ENCODE measurements around the gene USP9X. TPM values are rescaled to one million over a fixed set of nuclear protein-coding genes. Genes with fewer than 3 reads are reported as not detected.
"Not testable (repeated sequence)": the region's sequence is repeated elsewhere in the genome, so short reads cannot be mapped to it uniquely, and the experiment has no call there.

Gene USP9X
- total and polyA plus RNA-seq, 4 experiments from 2014 or later = 12.9 to 78.2 (median 53.4) TPM

GRCh38 chrX:41095908-41096307 lies 10.7 kb downstream of the USP9X start:
- peak overlapping the region in 7 of 8 donors; percentile 15 to 69 (median 32) for H3K4me3 Mint-ChIP-seq
- ChIA-PET POLR2A (ENCODE audit: partially characterized antibody) (interaction anchor here (1.6 to 2.9 kb wide), 2 partner anchors 10 to 19 kb away, joined by 3 to 17 read pairs; partner anchors contain the start of gene USP9X), CTCF (ENCODE audit: partially characterized antibody) (interaction anchor here (0.6 to 1.4 kb wide), 2 partner anchors 19 to 1504 kb away, joined by 3 to 6 read pairs; no protein-coding TSS in a partner anchor)
- Histone ChIP-seq H3K9me3 (ENCODE audit: control insufficient read depth in 1 of 2, low read length in 2 of 2) (no peaks in the 10 kb centered on the region), H3K4me1 (ENCODE audit: insufficient read depth, low read length) (peaks cover 82% of the 10 kb centered on the region), H3K27ac (ENCODE audit: low read depth, low read length) (no peak overlapping the region), H3K36me3 (ENCODE audit: insufficient read depth, low read length) (no peaks in the 10 kb centered on the region), H3K27me3 (ENCODE audit: insufficient read depth, low read length) (no peaks in the 10 kb centered on the region), H3K4me3 (ENCODE audit: low read length in 2 of 2) (no peak overlapping the region)
- peak overlapping the region in 3 of 7 donors; percentile 5 to 60 (median 24) for H3K27ac Mint-ChIP-seq
- intact Hi-C loops (cut with micrococcal nuclease) = no loop called here
- no peak for DNase-seq
- no peaks in the 10 kb centered on the region for H3K9me3 Mint-ChIP-seq
- H3K27me3 Mint-ChIP-seq = no peaks in the 10 kb centered on the region
- H3K36me3 Mint-ChIP-seq = peaks cover 0 to 11% of the 10 kb centered on the region in 2 donors
- H3K4me1 Mint-ChIP-seq = peaks cover 52 to 95% (median 78%) of the 10 kb centered on the region in 4 donors

GRCh38 chrX:41096339-41096955 lies 11.2 kb downstream of the USP9X start:
- H3K4me1 ChIP-seq (ENCODE audit: insufficient read depth, low read length) = peaks cover 76% of the 10 kb centered on the region
- Mint-ChIP-seq H3K4me1 (peaks cover 49 to 93% (median 73%) of the 10 kb centered on the region in 4 donors), H3K4me3 (peak overlapping the region in 7 of 8 donors; percentile 13 to 69 (median 51)), H3K27ac (peak overlapping the region in 4 of 7 donors; percentile 13 to 64 (median 40)), H3K36me3 (peaks cover 0 to 11% of the 10 kb centered on the region in 2 donors), H3K27me3 (no peaks in the 10 kb centered on the region), H3K9me3 (no peaks in the 10 kb centered on the region)
- no peak overlapping the region for H3K27ac ChIP-seq (ENCODE audit: low read depth, low read length)
- ChIA-PET CTCF (ENCODE audit: partially characterized antibody) (interaction anchor here (1.4 kb wide), 1 partner anchor 19 kb away, joined by 6 read pairs; no protein-coding TSS in a partner anchor), POLR2A (ENCODE audit: partially characterized antibody) (interaction anchor here (1.6 to 2.9 kb wide), 2 partner anchors 11 to 19 kb away, joined by 3 to 17 read pairs; partner anchors contain the start of gene USP9X)
- H3K4me3 ChIP-seq (ENCODE audit: low read length in 2 of 2) = no peak overlapping the region
- H3K36me3 ChIP-seq (ENCODE audit: insufficient read depth, low read length) = no peaks in the 10 kb centered on the region
- intact Hi-C loops (cut with micrococcal nuclease) = no loop called here
- H3K9me3 ChIP-seq (ENCODE audit: control insufficient read depth in 1 of 2, low read length in 2 of 2) = no peaks in the 10 kb centered on the region
- no peaks in the 10 kb centered on the region for H3K27me3 ChIP-seq (ENCODE audit: insufficient read depth, low read length)
- DNase-seq = no peak

DNA sequence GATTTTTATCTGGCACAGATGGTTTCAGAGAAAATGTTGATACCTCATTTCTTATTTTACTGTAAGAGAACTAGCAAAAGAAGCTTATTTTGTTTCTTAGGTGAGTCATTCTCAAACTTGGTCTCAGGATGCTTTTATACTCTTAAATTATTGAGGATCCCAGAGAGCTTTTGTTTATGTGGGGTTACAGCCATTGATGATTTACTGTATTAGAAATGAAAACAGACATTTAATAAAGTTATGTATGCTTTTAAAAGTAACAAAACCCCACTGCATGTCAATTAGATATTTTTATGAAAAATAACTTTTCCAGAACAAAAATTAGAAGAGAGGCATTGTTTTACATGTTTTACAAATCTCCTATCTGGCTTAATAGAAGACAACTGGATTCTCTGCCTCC lies 12.1 kb downstream of the USP9X start:
- H3K4me1 Mint-ChIP-seq = peaks cover 45 to 88% (median 71%) of the 10 kb centered on the region in 4 donors
- ChIA-PET POLR2A (ENCODE audit: partially characterized antibody) (interaction anchor here (2.9 kb wide), 1 partner anchor 12 kb away, joined by 17 read pairs; the partner anchor contains the start of gene USP9X), CTCF (ENCODE audit: partially characterized antibody) (no interaction called here)
- H3K36me3 Mint-ChIP-seq = peaks cover 0 to 13% of the 10 kb centered on the region in 2 donors
- Histone ChIP-seq H3K27ac (ENCODE audit: low read depth, low read length) (no peak overlapping the region), H3K4me1 (ENCODE audit: insufficient read depth, low read length) (peaks cover 67% of the 10 kb centered on the region), H3K4me3 (ENCODE audit: low read length in 2 of 2) (no peak overlapping the region), H3K9me3 (ENCODE audit: control insufficient read depth in 1 of 2, low read length in 2 of 2) (no peaks in the 10 kb centered on the region), H3K27me3 (ENCODE audit: insufficient read depth, low read length) (no peaks in the 10 kb centered on the region), H3K36me3 (ENCODE audit: insufficient read depth, low read length) (no peaks in the 10 kb centered on the region)
- H3K4me3 Mint-ChIP-seq = peak overlapping the region in 4 of 8 donors; percentile 21 to 67 (median 62)
- intact Hi-C loops (cut with micrococcal nuclease) = no loop called here
- DNase-seq = no peak
- no peaks in the 10 kb centered on the region for H3K27me3 Mint-ChIP-seq
- peak overlapping the region in 2 of 7 donors; percentile 11 to 55 for H3K27ac Mint-ChIP-seq
- no peaks in the 10 kb centered on the region for H3K9me3 Mint-ChIP-seq

DNA sequence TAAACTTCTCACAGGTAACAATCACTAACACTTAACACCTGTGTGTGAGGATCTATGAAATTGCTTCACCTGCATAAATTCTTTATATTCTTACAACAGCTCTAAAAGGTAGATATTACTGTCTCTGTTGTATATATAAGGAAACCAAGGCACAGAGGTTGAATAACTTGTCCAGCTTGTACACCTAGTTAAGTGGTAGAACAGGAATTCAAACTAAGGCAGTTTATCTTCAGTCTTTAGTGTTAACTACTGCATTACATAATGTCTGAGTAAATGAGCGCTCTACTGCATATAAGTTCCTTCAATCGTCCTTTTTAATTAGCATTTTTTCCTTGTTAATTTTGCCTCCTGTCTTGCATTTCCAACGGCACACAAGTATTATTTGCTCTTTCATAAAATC lies 15.0 kb downstream of the USP9X start:
- peak overlapping the region in 1 of 7 donors; percentile 64 for H3K27ac Mint-ChIP-seq
- H3K27me3 Mint-ChIP-seq = no peaks in the 10 kb centered on the region
- no peak for DNase-seq
- Histone ChIP-seq H3K27ac (ENCODE audit: low read depth, low read length) (no peak overlapping the region), H3K4me3 (ENCODE audit: low read length in 2 of 2) (no peak overlapping the region), H3K36me3 (ENCODE audit: insufficient read depth, low read length) (no peaks in the 10 kb centered on the region), H3K9me3 (ENCODE audit: control insufficient read depth in 1 of 2, low read length in 2 of 2) (no peaks in the 10 kb centered on the region), H3K4me1 (ENCODE audit: insufficient read depth, low read length) (peaks cover 61% of the 10 kb centered on the region), H3K27me3 (ENCODE audit: insufficient read depth, low read length) (no peaks in the 10 kb centered on the region)
- ChIA-PET POLR2A (ENCODE audit: partially characterized antibody) (interaction anchor here (0.6 kb wide), 1 partner anchor 17 kb away, joined by 3 read pairs; no protein-coding TSS in a partner anchor), CTCF (ENCODE audit: partially characterized antibody) (interaction anchor here (0.8 to 1.8 kb wide), 2 partner anchors 14 to 222 kb away, joined by 3 to 6 read pairs; no protein-coding TSS in a partner anchor)
- H3K4me3 Mint-ChIP-seq = peak overlapping the region in 3 of 8 donors; percentile 3 to 22 (median 12)
- intact Hi-C loops (cut with micrococcal nuclease) = no loop called here
- peaks cover 0 to 4% of the 10 kb centered on the region in 2 donors for H3K36me3 Mint-ChIP-seq
- no peaks in the 10 kb centered on the region for H3K9me3 Mint-ChIP-seq
- peaks cover 40 to 80% (median 62%) of the 10 kb centered on the region in 4 donors for H3K4me1 Mint-ChIP-seq

DNA sequence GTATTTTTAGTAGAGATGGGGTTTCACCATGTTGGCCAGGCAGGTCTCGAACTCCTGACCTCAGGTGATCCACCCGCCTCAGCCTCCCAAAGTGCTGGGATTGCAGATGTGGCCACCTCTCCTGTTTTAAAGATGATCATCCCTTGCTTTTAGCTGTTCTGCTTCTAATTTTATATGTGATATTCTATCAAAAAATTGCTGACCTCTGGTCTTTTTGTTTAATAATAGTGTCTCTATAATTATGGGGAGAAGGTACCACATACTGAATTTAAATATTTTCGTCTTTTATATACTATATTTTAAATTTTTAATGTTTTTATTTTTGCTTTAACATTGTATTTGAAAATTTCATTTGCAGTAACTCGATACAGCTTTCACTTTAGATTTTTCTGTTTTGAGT lies 15.6 kb downstream of the USP9X start:
- Mint-ChIP-seq H3K36me3 (peaks cover 0 to 2% of the 10 kb centered on the region in 2 donors), H3K27me3 (no peaks in the 10 kb centered on the region), H3K4me3 (no peak overlapping the region), H3K9me3 (no peaks in the 10 kb centered on the region), H3K4me1 (peaks cover 39 to 80% (median 62%) of the 10 kb centered on the region in 4 donors), H3K27ac (no peak overlapping the region)
- Histone ChIP-seq H3K4me1 (ENCODE audit: insufficient read depth, low read length) (peaks cover 59% of the 10 kb centered on the region), H3K36me3 (ENCODE audit: insufficient read depth, low read length) (no peaks in the 10 kb centered on the region), H3K9me3 (ENCODE audit: control insufficient read depth in 1 of 2, low read length in 2 of 2) (no peaks in the 10 kb centered on the region), H3K27ac (ENCODE audit: low read depth, low read length) (no peak overlapping the region), H3K27me3 (ENCODE audit: insufficient read depth, low read length) (no peaks in the 10 kb centered on the region), H3K4me3 (ENCODE audit: low read length in 2 of 2) (no peak overlapping the region)
- ChIA-PET CTCF (ENCODE audit: partially characterized antibody) (interaction anchor here (0.8 to 1.8 kb wide), 2 partner anchors 14 to 223 kb away, joined by 3 to 6 read pairs; no protein-coding TSS in a partner anchor), POLR2A (ENCODE audit: partially characterized antibody) (interaction anchor here (0.6 kb wide), 1 partner anchor 18 kb away, joined by 3 read pairs; no protein-coding TSS in a partner anchor)
- intact Hi-C loops (cut with micrococcal nuclease) = no loop called here
- no peak for DNase-seq

DNA sequence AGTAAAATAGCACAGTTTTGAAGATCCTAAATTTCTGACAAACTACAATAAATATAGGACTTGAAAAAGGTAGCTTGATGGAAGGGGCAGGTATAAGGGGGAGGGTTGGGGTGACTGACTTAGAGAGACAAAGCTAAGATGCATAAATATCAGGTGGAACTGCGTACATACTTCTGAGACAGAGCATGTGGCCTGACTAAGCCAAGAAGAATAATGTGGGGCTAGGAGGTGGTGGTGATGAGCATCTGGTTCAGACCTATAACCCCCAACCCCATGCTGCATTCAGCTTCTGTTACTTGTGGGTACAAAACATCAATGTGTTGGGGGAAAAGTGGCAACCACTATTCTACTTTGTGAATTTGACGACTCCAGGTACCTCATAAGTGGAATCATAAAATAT lies 19.8 kb downstream of the USP9X start:
- DNase-seq = no peak
- H3K27ac ChIP-seq (ENCODE audit: low read depth, low read length) = no peak overlapping the region
- Mint-ChIP-seq H3K36me3 (peaks cover 6 to 8% of the 10 kb centered on the region in 2 donors), H3K27ac (peak overlapping the region in 4 of 7 donors; percentile 22 to 65 (median 34)), H3K9me3 (peaks cover 0 to 6% (median 0%) of the 10 kb centered on the region in 8 donors), H3K4me1 (peaks cover 43 to 71% (median 57%) of the 10 kb centered on the region in 4 donors), H3K4me3 (peak overlapping the region in 2 of 8 donors; percentile 32 to 33), H3K27me3 (no peaks in the 10 kb centered on the region)
- peaks cover 62% of the 10 kb centered on the region for H3K4me1 ChIP-seq (ENCODE audit: insufficient read depth, low read length)
- ChIA-PET POLR2A (ENCODE audit: partially characterized antibody) (interaction anchor here (1.2 to 2.3 kb wide), 2 partner anchors 14 to 19 kb away, joined by 3 to 11 read pairs; partner anchors contain the start of gene USP9X), CTCF (ENCODE audit: partially characterized antibody) (interaction anchor here (1.1 to 1.3 kb wide), 2 partner anchors 10 to 227 kb away, joined by 3 to 4 read pairs; no protein-coding TSS in a partner anchor)
- no peaks in the 10 kb centered on the region for H3K36me3 ChIP-seq (ENCODE audit: insufficient read depth, low read length)
- H3K27me3 ChIP-seq (ENCODE audit: insufficient read depth, low read length) = no peaks in the 10 kb centered on the region
- intact Hi-C loops (cut with micrococcal nuclease) = no loop called here
- no peak overlapping the region for H3K4me3 ChIP-seq (ENCODE audit: low read length in 2 of 2)
- H3K9me3 ChIP-seq (ENCODE audit: control insufficient read depth in 1 of 2, low read length in 2 of 2) = no peaks in the 10 kb centered on the region

DNA sequence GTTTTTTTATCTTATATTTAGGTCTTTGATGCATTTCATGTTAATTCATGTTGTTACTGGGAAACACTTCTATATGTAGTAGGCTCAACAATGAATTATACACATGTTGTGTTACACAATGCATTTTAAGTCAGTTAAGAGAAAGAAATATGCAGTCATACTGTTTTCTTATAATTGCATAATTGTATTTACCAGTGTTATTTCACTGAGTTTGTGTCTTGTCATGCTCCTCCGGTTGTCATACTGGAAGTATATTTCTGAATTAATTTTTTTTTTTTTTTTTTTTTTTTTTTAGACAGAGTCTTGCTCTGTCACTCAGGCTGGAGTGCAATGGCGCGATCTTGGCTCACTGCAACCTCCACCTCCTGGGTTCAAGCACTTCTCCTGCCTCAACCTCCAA lies 21.0 kb downstream of the USP9X start:
- DNase-seq; CTCF ChIA-PET (ENCODE audit: partially characterized antibody); POLR2A ChIA-PET (ENCODE audit: partially characterized antibody): not testable (repeated sequence)

More for the DNA sequence above, 21.0 kb downstream of the USP9X start:
- H3K4me3 Mint-ChIP-seq = peak overlapping the region in 1 of 8 donors; percentile 31
- H3K27me3 ChIP-seq (ENCODE audit: insufficient read depth, low read length); H3K27ac ChIP-seq (ENCODE audit: low read depth, low read length); H3K27me3 Mint-ChIP-seq; intact Hi-C loops (cut with micrococcal nuclease); H3K9me3 ChIP-seq (ENCODE audit: control insufficient read depth in 1 of 2, low read length in 2 of 2); H3K36me3 Mint-ChIP-seq; H3K9me3 Mint-ChIP-seq; H3K36me3 ChIP-seq (ENCODE audit: insufficient read depth, low read length); H3K4me3 ChIP-seq (ENCODE audit: low read length in 2 of 2): not testable (repeated sequence)
- peaks cover 72% of the 10 kb centered on the region for H3K4me1 ChIP-seq (ENCODE audit: insufficient read depth, low read length)
- H3K4me1 Mint-ChIP-seq = peaks cover 51 to 73% (median 63%) of the 10 kb centered on the region in 4 donors
- peak overlapping the region in 1 of 7 donors; percentile 65 for H3K27ac Mint-ChIP-seq
